HepG2 (cell line): Measurements from ENCODE around the gene SP8. TPM values are rescaled to one million over a fixed set of nuclear protein-coding genes. Genes with fewer than 3 reads are reported as not detected.

Experiments used
- ATAC-seq: fragments of 200-7000 bp; cut with Tn5 transposase; 3 replicates; pipeline ENCODE4 v1.9.1; 2020; ENCODE audit warnings: mild to moderate bottlenecking, moderate library complexity
- BruUV-seq: library from RNA; stranded (reverse); fragments of 400-500 nt; replicated peaks from 2 replicates; lab custom pipeline; 2021; lab: Mats Ljungman, UMichigan
- CTCF ChIA-PET: fragments of 300-600 bp; formaldehyde crosslinking; extraction: SDS; loops from one replicate; lab custom pipeline; 2021; ENCODE audit warnings: low total read pairs, inconsistent platforms, low intra/inter-chr PET ratio; lab: Yijun Ruan, JAX
- POLR2A ChIA-PET: fragments of 350-600 bp; sonication (Branson Sonifier 250); formaldehyde crosslinking; loops from one replicate; lab custom pipeline; 2020; ENCODE audit warnings: antibody characterized with exemption, inconsistent platforms; lab: Yijun Ruan, JAX
- DNase-seq: peaks from one replicate; pipeline ENCODE4 v3.0.0-alpha.2; 2015; ENCODE audit warnings: low spot score
- FAIRE-seq: peaks from 3 replicates; lab custom pipeline; 2011; peaks lifted over from hg19 to GRCh38; lab: Jason Lieb, UNC
- H2AFZ ChIP-seq: one replicate; pipeline ENCODE4 v1.6.1; 2011; ENCODE audit warnings: low read length, inconsistent platforms
- H3K27ac ChIP-seq: fragments of 300-600 bp; 3 replicates; pipeline ENCODE4 v1.8.0; 2011; ENCODE audit warnings: mixed run types, mild to moderate bottlenecking, mixed read lengths, low read length, inconsistent platforms; ENCODE audit not compliant: insufficient read depth; ENCODE audit errors: extremely low read length
- H3K27me3 ChIP-seq, 2 experiments: fragments of 200-600 bp in 1 of 2; 2 replicates in 1 of 2; 3 replicates in 1 of 2; pipeline versions ENCODE4 v1.6.0 to v1.8.0; 2011; ENCODE audit warnings: low read length in 2 of 2, mild to moderate bottlenecking in 2 of 2, moderate library complexity in 2 of 2, inconsistent platforms in 1 of 2; ENCODE audit not compliant: insufficient read depth in 2 of 2, control insufficient read depth in 1 of 2
- H3K36me3 ChIP-seq, 2 experiments: fragments of 200-600 bp in 1 of 2; replicated peaks in 1 of 2; 2 replicates in 1 of 2; 3 replicates in 1 of 2; pipeline versions ENCODE4 v1.5.1 to v1.8.0; 2011; ENCODE audit warnings: low read length in 2 of 2, inconsistent platforms in 1 of 2; ENCODE audit not compliant: insufficient read depth in 2 of 2, control insufficient read depth in 1 of 2
- H3K4me1 ChIP-seq: 2 replicates; pipeline ENCODE4 v1.5.1; 2012; ENCODE audit warnings: low read length, inconsistent platforms; ENCODE audit not compliant: insufficient read depth
- H3K4me2 ChIP-seq: 2 replicates; pipeline ENCODE4 v1.6.0; 2011; ENCODE audit warnings: low read depth, low read length, inconsistent platforms
- H3K4me3 ChIP-seq, 3 experiments: fragments of 200-600 bp in 1 of 3; sonication (generic), shearing (Covaris generic) in 1 of 3; replicated peaks in 1 of 3; 2 replicates each; pipeline ENCODE4 v1.5.1; 2011 to 2016; ENCODE audit warnings: low read length in 3 of 3, inconsistent platforms in 2 of 3, low read depth in 2 of 3, mild to moderate bottlenecking in 2 of 3, control low read depth in 1 of 3, mixed read lengths in 1 of 3; ENCODE audit not compliant: insufficient read depth in 1 of 3
- H3K79me2 ChIP-seq: one replicate; pipeline ENCODE4 v1.6.1; 2011; ENCODE audit warnings: low read length, inconsistent platforms; ENCODE audit not compliant: insufficient read depth
- H3K9ac ChIP-seq: 2 replicates; pipeline ENCODE4 v1.6.0; 2011; ENCODE audit warnings: mild to moderate bottlenecking, low read depth, low read length, inconsistent platforms; ENCODE audit not compliant: insufficient read depth
- H3K9me3 ChIP-seq: 2 replicates; pipeline ENCODE4 v1.5.1; 2012; ENCODE audit warnings: mild to moderate bottlenecking, low read length
- H4K20me1 ChIP-seq: 2 replicates; pipeline ENCODE4 v1.6.0; 2011; ENCODE audit warnings: inconsistent platforms, mild to moderate bottlenecking, low read length, moderate library complexity; ENCODE audit not compliant: insufficient read depth
- DPF2 ChIP-seq: sonication (generic); formaldehyde crosslinking; IDR thresholded peaks from 2 replicates; pipeline ENCODE4 v1.4.0; 2020; ENCODE audit warnings: mild to moderate bottlenecking, low read depth, missing genetic modification reagents, borderline replicate concordance
- FOSL2 ChIP-seq: sonication (generic); formaldehyde crosslinking; IDR thresholded peaks from 2 replicates; pipeline ENCODE4 v1.4.0; 2020; ENCODE audit warnings: missing genetic modification reagents
- FOXK1 ChIP-seq: sonication (generic); formaldehyde crosslinking; IDR thresholded peaks from 2 replicates; pipeline ENCODE4 v1.4.0; 2020; ENCODE audit warnings: low read depth, missing genetic modification reagents, borderline replicate concordance
- MNT ChIP-seq: fragments of 450-650 bp; IDR thresholded peaks from 2 replicates; pipeline ENCODE4 v1.6.1; 2016
- MXD4 ChIP-seq: IDR thresholded peaks from 2 replicates; pipeline ENCODE4 v1.6.1; 2016; ENCODE audit warnings: mild to moderate bottlenecking, missing biosample characterization, missing genetic modification reagents
- NFE2L2 ChIP-seq: fragments of 150-350 bp; IDR thresholded peaks from 2 replicates; pipeline ENCODE4 v1.6.1; 2014; ENCODE audit warnings: low read length
- PREB ChIP-seq: sonication (generic); formaldehyde crosslinking; IDR thresholded peaks from 2 replicates; pipeline ENCODE4 v1.4.0; 2020; ENCODE audit warnings: missing genetic modification reagents
- PRPF4 ChIP-seq: fragments of 200-400 bp; formaldehyde crosslinking; IDR thresholded peaks from 2 replicates; pipeline ENCODE4 v1.6.1; 2016; ENCODE audit warnings: low read length, low read depth; ENCODE audit not compliant: poor library complexity, severe bottlenecking
- SNAPC2 ChIP-seq: sonication (generic); formaldehyde crosslinking; IDR thresholded peaks from 2 replicates; pipeline ENCODE4 v1.8.1; 2022; ENCODE audit warnings: mild to moderate bottlenecking, missing genetic modification reagents
- TEAD2 ChIP-seq: sonication (generic); formaldehyde crosslinking; IDR thresholded peaks from 2 replicates; pipeline ENCODE4 v1.9.0; 2021; ENCODE audit warnings: missing genetic modification reagents
- TFE3 ChIP-seq: IDR thresholded peaks from 2 replicates; pipeline ENCODE4 v1.6.1; 2016
- ZFP36 ChIP-seq: fragments of 150-350 bp; IDR thresholded peaks from 2 replicates; pipeline ENCODE4 v1.6.1; 2018; ENCODE audit warnings: borderline replicate concordance, low read length, low read depth; ENCODE audit not compliant: partially characterized antibody
- ZKSCAN5 ChIP-seq: sonication (generic); formaldehyde crosslinking; IDR thresholded peaks from 2 replicates; pipeline ENCODE4 v1.5.1; 2020; ENCODE audit warnings: mild to moderate bottlenecking, missing genetic modification reagents
- ZNF256 ChIP-seq: sonication (generic); formaldehyde crosslinking; conservative IDR thresholded peaks from 2 replicates; pipeline ENCODE4 v1.4.0; 2020; ENCODE audit warnings: missing genetic modification reagents
- ZNF333 ChIP-seq: sonication (generic); formaldehyde crosslinking; IDR thresholded peaks from 2 replicates; pipeline ENCODE4 v1.4.0; 2020; ENCODE audit warnings: mild to moderate bottlenecking, missing genetic modification reagents, borderline replicate concordance
- ZNF770 ChIP-seq: sonication (generic); formaldehyde crosslinking; IDR thresholded peaks from 2 replicates; pipeline ENCODE4 v1.5.0; 2020; ENCODE audit warnings: mild to moderate bottlenecking, missing genetic modification reagents
- WGBS: methylation state at CpG from one replicate; pipeline ENCODE4 v1.1.6; 2017; ENCODE audit warnings: low lambda C conversion rate; 5-methylcytosine and 5-hydroxymethylcytosine counted together
- in situ Hi-C: cut with HindIII; loops from 2 replicates; pipeline ENCODE4 v1.10.0; 2017; ENCODE audit warnings: low pct_unique_long_range_greater_than_20kb; ENCODE audit not compliant: extremely low pct_ligation_motif_present
- intact Hi-C: fragments of 100-400 bp; cut with micrococcal nuclease; formaldehyde crosslinking; loops from one replicate; pipeline ENCODE4 v1.10.0; 2022; ENCODE audit not compliant: unreplicated experiment
- polyA plus RNA-seq, 8 experiments: library from polyadenylated mRNA; depleted of rRNA in 3 of 8; stranded (reverse) in 7 of 8; unstranded in 1 of 8; fragments of >200 nt; fragmentation: Illumina TruSeq in 4 of 8; extraction: Trizol in 4 of 8; gene quantifications; 2 replicates each; pipeline versions ENCODE4 v1.2.1 to v1.2.3, GENCODE V29; 2011 to 2016; ENCODE audit warnings: low read depth in 4 of 8, missing spikeins in 1 of 8, mixed read lengths in 1 of 8; ENCODE audit not compliant: insufficient read depth in 1 of 8
- total RNA-seq, 5 experiments: library from RNA; depleted of rRNA; stranded (reverse); fragments of >200 nt; fragmentation: Illumina TruSeq; extraction: Trizol; gene quantifications; 2 replicates each; pipeline ENCODE4 v1.2.3, GENCODE V29; 2016; ENCODE audit warnings: low read depth in 1 of 5
- TF ChIP-seq, protein P1 (sequence below): sonication (generic); formaldehyde crosslinking; IDR thresholded peaks from 2 replicates; pipeline ENCODE4 v1.8.0; 2022; ENCODE audit warnings: mild to moderate bottlenecking, missing genetic modification reagents
- TF ChIP-seq, protein P2 (sequence below): sonication (generic); formaldehyde crosslinking; IDR thresholded peaks from 2 replicates; pipeline ENCODE4 v1.4.0; 2020; ENCODE audit warnings: mild to moderate bottlenecking, missing genetic modification reagents

SP8 gene
- total and polyA plus RNA-seq, 2 of the 13 experiments (the other 11 are each of a cell fraction or from before 2014, with no cell fraction given) = not detected

GRCh38 chr7:20795361-20795760 lies 8.7 kb upstream of the SP8 start:
- Histone ChIP-seq H3K4me3 (no peak overlapping the region), H3K36me3 (no peaks in the 10 kb centered on the region), H3K9me3 (no peaks in the 10 kb centered on the region), H3K4me1 (peaks cover 8% of the 10 kb centered on the region), H3K27ac (no peak overlapping the region), H2AFZ (no peak overlapping the region), H3K79me2 (no peaks in the 10 kb centered on the region), H3K9ac (no peak overlapping the region), H3K4me2 (no peak overlapping the region), H3K27me3 (peaks cover 5 to 73% of the 10 kb centered on the region in 2 experiments; a peak in 4 of 5 replicates), H4K20me1 (no peaks in the 10 kb centered on the region)
- in situ Hi-C loops (loop anchor here (25.0 kb wide), 1 partner anchor 717 kb away; no protein-coding TSS in a partner anchor), intact Hi-C loops (no loop called here)
- TF ChIP-seq SNAPC2 (CRISPR knock-in tag) = no peak
- TF ChIP-seq ZFP36 = no peak
- TF ChIP-seq NFE2L2 = no peak
- TF ChIP-seq MXD4 (CRISPR knock-in tag) = no peak
- no peak for TF ChIP-seq FOSL2 (CRISPR knock-in tag)
- TF ChIP-seq ZKSCAN5 (CRISPR knock-in tag) = no peak
- TF ChIP-seq TFE3 (CRISPR knock-in tag) = no peak
- TF ChIP-seq TEAD2 (CRISPR knock-in tag) = no peak
- TF ChIP-seq PREB (CRISPR knock-in tag) = no peak
- TF ChIP-seq FOXK1 = no peak
- TF ChIP-seq, protein P1, sequence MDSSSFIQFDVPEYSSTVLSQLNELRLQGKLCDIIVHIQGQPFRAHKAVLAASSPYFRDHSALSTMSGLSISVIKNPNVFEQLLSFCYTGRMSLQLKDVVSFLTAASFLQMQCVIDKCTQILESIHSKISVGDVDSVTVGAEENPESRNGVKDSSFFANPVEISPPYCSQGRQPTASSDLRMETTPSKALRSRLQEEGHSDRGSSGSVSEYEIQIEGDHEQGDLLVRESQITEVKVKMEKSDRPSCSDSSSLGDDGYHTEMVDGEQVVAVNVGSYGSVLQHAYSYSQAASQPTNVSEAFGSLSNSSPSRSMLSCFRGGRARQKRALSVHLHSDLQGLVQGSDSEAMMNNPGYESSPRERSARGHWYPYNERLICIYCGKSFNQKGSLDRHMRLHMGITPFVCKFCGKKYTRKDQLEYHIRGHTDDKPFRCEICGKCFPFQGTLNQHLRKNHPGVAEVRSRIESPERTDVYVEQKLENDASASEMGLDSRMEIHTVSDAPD (CRISPR knock-in tag) = no peak
- no peak for TF ChIP-seq MNT
- TF ChIP-seq, protein P2, sequence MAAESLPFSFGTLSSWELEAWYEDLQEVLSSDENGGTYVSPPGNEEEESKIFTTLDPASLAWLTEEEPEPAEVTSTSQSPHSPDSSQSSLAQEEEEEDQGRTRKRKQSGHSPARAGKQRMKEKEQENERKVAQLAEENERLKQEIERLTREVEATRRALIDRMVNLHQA = no peak
- TF ChIP-seq PRPF4 = no peak
- TF ChIP-seq ZNF256 (CRISPR knock-in tag) = no peak
- no peak for TF ChIP-seq DPF2 (CRISPR knock-in tag)
- TF ChIP-seq ZNF333 = no peak
- TF ChIP-seq ZNF770 = no peak
- no TSS peak for BruUV-seq
- 32% methylated on average over 9 of the region's 10 CpGs for WGBS
- DNase-seq (no peak), FAIRE-seq (no peak), ATAC-seq (no peak)
- POLR2A ChIA-PET = no interaction called here
- CTCF ChIA-PET = no interaction called here
